Measurements from ENCODE around the gene FOXG1. TPM values are rescaled to one million over a fixed set of nuclear protein-coding genes. Genes with fewer than 3 reads are reported as not detected.

Gene FOXG1
- polyA plus RNA-seq, 1 donor from 2014 or later = 53.5 TPM

DNA sequence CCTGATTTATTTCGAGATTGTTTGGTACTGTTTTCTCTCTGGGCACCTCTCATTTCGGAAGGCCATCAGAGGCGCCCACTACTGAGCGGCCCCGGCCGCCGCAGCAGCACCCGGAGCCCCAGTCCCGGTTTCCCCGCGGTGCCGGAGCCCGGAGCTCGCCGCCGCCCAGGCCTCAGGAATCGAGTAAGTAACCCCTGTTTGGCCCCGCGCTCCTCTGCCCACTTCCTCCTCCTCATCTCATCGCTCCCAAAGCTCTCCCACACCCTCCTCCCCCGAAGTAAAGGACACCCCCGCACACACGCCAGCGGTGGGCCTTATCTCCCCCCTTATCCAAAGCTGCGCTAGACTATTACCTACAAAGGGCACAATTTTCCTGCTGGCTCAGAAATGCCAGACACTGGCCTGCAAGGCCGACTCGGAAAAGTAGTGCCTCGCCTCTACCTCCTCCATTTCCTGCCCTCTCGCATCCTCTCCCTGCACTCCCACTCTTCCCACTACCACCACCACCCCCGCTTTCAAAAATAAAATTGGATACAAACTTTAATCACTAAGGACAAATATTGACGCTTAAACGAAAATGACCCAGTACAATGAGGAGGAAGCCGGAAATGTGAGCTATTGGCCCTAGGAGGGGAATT, 637 bp upstream of the FOXG1 start:
- Histone ChIP-seq H3K4me2 (ENCODE audit: low read length) (peak overlapping the region; percentile 85), H3K36me3 (ENCODE audit: insufficient read depth, low read length) (peaks cover 16% of the 10 kb centered on the region), H3F3A (ENCODE audit: insufficient read depth, low read length, poor library complexity, severe bottlenecking) (peaks cover 27% of the 10 kb centered on the region), H2AFZ (ENCODE audit: low read depth, low read length) (no peak overlapping the region), H3K27me3 (ENCODE audit: insufficient read depth, low read depth, low read length) (no peaks in the 10 kb centered on the region), H3K9me3 (ENCODE audit: low read length) (no peaks in the 10 kb centered on the region), H3K27ac (ENCODE audit: low read length) (peak overlapping the region; percentile 100), H3K4me3 (ENCODE audit: low read length) (peak overlapping the region; percentile 82), H4K20me1 (ENCODE audit: insufficient read depth) (peaks cover 17% of the 10 kb centered on the region), H3K79me2 (replicated peaks; ENCODE audit: insufficient read depth, low read length) (peaks cover 87% of the 10 kb centered on the region), H3K9ac (ENCODE audit: low read length) (peak overlapping the region; percentile 98), H3K9me2 (ENCODE audit: insufficient read depth, low read length) (no peaks in the 10 kb centered on the region)
- TF ChIP-seq EZH2 (IDR thresholded peaks at IDR 0.05; ENCODE audit: borderline replicate concordance, insufficient read depth, low read length, poor library complexity, severe bottlenecking) (no peak), MXI1 (conservative IDR thresholded peaks at IDR 0.05; ENCODE audit: poor library complexity, severe bottlenecking) (no peak), EP300 (conservative IDR thresholded peaks at IDR 0.05; ENCODE audit: poor library complexity, severe bottlenecking) (peak; percentile 48), TAF1 (IDR thresholded peaks at IDR 0.05; ENCODE audit: low read depth) (peak; percentile 68), CTCF (IDR thresholded peaks at IDR 0.05; ENCODE audit: poor library complexity, severe bottlenecking) (no peak), SMC3 (conservative IDR thresholded peaks at IDR 0.05; ENCODE audit: poor library complexity) (no peak), POLR2AphosphoS5 (IDR thresholded peaks at IDR 0.05) (peak; percentile 68), REST (IDR thresholded peaks at IDR 0.05; ENCODE audit: borderline replicate concordance) (peak; percentile 67), RAD21 (conservative IDR thresholded peaks at IDR 0.05) (no peak)

DNA sequence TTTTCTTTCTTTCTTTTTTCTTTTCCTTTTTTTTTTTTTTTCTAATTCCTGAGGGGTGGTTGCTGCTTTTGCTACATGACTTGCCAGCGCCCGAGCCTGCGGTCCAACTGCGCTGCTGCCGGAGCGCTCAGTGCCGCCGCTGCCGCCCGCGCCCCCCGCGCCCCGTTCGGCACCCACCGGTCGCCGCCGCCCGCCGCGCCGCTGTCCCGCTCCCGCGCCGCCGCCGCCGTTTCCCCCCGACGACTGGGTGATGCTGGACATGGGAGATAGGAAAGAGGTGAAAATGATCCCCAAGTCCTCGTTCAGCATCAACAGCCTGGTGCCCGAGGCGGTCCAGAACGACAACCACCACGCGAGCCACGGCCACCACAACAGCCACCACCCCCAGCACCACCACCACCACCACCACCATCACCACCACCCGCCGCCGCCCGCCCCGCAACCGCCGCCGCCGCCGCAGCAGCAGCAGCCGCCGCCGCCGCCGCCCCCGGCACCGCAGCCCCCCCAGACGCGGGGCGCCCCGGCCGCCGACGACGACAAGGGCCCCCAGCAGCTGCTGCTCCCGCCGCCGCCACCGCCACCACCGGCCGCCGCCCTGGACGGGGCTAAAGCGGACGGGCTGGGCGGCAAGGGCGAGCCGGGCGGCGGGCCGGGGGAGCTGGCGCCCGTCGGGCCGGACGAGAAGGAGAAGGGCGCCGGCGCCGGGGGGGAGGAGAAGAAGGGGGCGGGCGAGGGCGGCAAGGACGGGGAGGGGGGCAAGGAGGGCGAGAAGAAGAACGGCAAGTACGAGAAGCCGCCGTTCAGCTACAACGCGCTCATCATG, 654 bp downstream of the FOXG1 start:
- Histone ChIP-seq H4K20me1 (ENCODE audit: insufficient read depth) (peaks cover 17% of the 10 kb centered on the region), H3F3A (ENCODE audit: insufficient read depth, low read length, poor library complexity, severe bottlenecking) (peaks cover 32% of the 10 kb centered on the region), H3K9me3 (ENCODE audit: low read length) (no peaks in the 10 kb centered on the region), H3K9me2 (ENCODE audit: insufficient read depth, low read length) (no peaks in the 10 kb centered on the region), H3K4me2 (ENCODE audit: low read length) (no peak overlapping the region), H3K36me3 (ENCODE audit: insufficient read depth, low read length) (peaks cover 22% of the 10 kb centered on the region), H3K27me3 (ENCODE audit: insufficient read depth, low read depth, low read length) (no peaks in the 10 kb centered on the region), H3K4me3 (ENCODE audit: low read length) (peak overlapping the region; percentile 89), H3K27ac (ENCODE audit: low read length) (peak overlapping the region; percentile 100), H2AFZ (ENCODE audit: low read depth, low read length) (no peak overlapping the region), H3K79me2 (replicated peaks; ENCODE audit: insufficient read depth, low read length) (peaks cover 87% of the 10 kb centered on the region), H3K9ac (ENCODE audit: low read length) (peak overlapping the region; percentile 95)
- TF ChIP-seq SMC3 (conservative IDR thresholded peaks at IDR 0.05; ENCODE audit: poor library complexity) (no peak), TAF1 (IDR thresholded peaks at IDR 0.05; ENCODE audit: low read depth) (peak; percentile 45), RAD21 (conservative IDR thresholded peaks at IDR 0.05) (no peak), EP300 (conservative IDR thresholded peaks at IDR 0.05; ENCODE audit: poor library complexity, severe bottlenecking) (no peak), EZH2 (IDR thresholded peaks at IDR 0.05; ENCODE audit: borderline replicate concordance, insufficient read depth, low read length, poor library complexity, severe bottlenecking) (no peak), CTCF (IDR thresholded peaks at IDR 0.05; ENCODE audit: poor library complexity, severe bottlenecking) (no peak), POLR2AphosphoS5 (IDR thresholded peaks at IDR 0.05) (peak; percentile 87), MXI1 (conservative IDR thresholded peaks at IDR 0.05; ENCODE audit: poor library complexity, severe bottlenecking) (no peak), REST (IDR thresholded peaks at IDR 0.05; ENCODE audit: borderline replicate concordance) (peak; percentile 68)

Measured in neural cell (in vitro differentiated cells).